GM19467 (cell line): ENCODE measurements around the gene CISD1.

Experiments used
- ATAC-seq: cut with Tn5 transposase; IDR thresholded peaks from one replicate; pipeline ENCODE4 v1.9.1; 2021; ENCODE audit warnings: mild to moderate bottlenecking, moderate library complexity; ENCODE audit not compliant: unreplicated experiment

Gene CISD1

DNA sequence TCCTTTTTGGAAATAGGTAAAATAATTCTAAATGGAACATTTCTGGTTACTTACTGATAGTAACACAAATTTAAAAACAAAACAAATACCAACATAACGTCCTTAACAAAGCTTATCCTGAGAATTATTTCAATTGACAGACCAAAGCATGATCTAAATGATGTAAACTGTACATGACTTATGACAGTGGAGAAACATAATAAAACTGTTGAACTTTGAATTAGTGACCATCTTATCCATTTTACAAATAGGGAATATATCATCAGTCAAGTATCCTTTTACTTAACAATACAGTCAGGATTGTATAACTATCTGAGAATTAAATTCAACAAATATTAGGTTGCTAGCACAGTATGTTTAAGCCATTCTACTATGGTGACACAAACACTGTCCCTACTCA is 3.7 kb upstream of the CISD1 start:
- no peak for ATAC-seq

DNA sequence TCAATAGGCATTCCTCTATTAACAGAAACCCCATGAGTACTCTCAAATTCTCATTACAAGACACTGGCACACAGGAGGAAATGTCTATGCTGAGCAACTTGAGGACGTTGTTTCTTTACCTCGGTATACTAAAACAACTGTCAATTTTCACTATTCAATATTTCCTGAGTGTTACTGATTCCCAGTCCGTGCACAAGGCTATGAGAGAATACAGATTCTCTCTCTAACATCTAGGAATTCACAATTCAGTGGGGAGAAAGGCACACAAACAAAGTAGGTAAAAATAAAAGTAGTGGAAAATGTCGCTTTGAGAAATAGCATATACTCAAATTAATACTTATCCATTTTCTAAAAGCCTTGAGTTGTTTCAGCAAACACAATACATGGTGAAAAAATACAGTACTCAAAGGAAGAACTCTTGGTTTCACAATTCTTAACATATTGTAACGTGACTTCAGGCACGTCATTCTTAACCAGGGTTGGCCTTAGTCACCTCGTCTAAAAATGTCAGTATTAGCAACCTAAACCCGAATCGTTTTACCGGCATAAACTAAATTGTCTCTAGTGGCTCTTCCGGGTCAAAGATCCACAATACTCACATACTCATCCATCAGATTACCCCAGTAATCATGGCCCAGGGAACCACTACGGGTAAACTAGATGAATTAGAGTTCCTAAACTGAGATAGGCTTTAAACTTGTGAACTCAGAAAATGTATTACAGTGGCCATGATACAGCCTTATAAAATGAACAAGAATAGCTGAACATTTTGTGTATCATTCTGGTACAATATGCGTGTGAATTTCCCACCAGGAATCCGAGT is 2.7 kb upstream of the CISD1 start:
- no peak for ATAC-seq

DNA sequence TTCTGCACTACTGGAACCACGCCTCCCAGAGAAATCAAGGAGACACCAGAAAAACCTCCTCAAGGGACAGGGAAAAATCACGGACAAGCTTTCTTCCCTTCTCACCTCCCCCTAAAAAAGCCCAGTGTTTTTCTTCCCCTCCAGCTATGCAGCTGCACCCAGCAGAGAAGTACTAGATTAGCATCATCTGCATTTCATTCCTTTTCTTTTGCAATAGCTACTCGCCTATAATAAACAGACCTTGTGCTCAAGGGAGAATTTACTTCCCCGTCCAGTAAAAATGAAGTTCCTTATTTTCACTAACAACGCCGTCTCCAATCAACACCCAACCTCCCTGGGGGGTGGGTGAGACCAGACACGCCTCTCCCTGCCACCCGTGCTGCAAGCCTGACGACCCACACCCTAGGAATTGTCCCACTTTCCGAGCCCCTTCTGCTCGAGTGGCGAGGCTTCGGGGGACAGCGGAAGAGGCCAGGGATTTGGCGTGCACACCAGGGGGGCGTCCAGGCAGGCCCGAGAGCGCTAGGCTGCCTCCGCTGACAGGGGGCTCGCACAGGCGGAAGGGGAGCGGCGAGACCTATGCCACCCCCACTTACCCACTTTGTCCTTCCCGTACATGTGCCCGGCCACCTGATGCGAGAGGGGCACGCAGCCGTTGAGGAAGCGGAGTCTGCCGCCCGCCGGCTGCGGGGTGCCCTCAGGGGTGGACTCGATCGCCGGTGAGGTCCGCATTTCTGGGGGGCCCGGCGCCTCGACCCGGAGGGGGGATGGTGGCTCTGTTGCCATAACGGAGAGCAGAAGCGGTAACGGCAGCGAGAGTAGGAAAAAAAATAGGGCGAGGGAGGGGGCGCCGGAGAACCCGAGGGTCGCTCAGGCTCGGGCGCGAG is 1.9 kb upstream of the CISD1 start:
- ATAC-seq = no peak

DNA sequence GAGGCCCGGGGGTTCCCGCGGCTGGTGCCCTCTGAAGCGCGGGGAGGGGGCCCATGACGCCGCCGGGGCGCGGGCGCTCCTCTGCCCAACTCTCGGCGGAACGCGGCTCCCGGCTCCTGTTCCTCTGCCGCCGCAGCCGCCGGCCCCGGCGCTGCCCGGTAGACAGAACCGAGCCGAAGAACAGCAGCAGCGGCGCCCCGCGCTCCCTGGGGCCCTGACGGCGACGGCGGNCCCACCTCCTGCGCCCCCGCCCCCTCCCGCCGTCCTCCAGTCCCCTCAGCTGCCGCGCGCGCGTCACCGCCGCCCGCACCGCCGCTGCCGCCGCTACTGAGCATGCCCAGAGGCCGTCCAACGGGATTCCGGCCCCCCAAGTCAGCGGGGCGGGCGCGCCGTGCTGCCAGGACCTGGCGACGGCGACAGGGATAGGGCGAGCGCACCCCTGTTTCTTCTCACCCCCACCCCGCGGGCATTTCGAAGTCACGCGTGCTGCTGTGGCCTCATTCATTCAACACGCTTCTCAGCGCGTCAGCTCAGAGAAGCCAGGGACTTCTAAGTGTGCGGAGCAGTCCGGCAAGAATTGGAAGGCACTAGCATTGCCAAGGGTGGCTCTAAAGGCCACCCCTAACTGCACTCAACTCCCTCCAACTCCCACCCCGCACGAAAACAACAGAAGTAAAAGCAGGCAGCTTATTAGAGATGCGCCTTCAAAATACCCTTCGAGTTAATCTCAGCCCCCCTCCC is 1.1 kb upstream of the CISD1 start, which contains the start of gene IPMK:
IPMK (minus strand) TSS at position 182 of the 741 bp plus-strand sequence. CDS start 283 bp downstream, outside the sequence.
- peak; percentile 58 for ATAC-seq

DNA sequence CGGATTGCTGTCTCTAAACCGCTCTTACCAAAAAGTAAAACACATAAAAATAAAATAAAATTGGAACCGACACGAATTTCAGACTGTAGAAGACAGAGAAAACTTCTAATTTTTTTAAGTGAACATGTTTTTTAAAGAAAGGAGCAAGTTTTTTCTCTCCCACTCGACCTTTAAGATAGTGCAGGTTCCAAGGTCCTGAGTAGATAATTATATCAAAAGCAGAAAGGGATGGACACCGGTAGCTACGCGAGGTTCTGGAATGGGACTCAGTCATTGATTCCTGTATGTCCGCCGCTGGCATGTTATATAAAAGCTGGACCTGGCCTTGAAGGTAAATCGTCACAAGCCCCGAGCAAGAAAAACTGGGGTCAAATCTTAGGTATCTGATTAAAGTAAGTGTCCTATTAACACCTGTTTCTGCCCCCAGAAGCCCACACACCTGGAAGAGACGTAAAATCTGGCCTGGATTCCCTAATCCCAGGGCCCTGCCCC is 462 bp upstream of the CISD1 start:
- ATAC-seq = peak; percentile 0

DNA sequence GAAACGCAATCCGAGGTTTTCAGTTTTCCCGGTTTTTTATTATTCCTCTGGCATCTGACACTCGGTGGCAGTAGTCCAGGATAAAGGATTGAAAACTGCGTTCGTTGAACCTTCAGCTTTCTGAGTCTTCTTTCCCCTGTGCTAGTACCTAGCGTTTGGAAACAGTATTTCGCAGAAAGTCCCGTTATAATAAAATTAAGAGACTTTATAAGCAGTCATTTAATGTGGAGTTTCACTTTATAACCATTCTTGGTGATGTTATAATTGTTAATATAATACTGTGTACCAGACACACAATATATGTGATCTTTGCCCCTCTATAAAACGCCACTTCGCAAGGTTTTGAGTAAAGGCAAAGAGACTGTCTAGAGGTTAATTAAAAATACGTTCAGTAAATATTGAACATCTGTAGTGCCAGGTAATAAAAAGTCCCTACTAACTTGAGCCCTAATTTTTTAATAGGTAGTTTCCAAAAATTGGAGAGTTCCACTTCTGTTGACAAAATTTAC is 874 bp downstream of the CISD1 start:
- no peak for ATAC-seq

DNA sequence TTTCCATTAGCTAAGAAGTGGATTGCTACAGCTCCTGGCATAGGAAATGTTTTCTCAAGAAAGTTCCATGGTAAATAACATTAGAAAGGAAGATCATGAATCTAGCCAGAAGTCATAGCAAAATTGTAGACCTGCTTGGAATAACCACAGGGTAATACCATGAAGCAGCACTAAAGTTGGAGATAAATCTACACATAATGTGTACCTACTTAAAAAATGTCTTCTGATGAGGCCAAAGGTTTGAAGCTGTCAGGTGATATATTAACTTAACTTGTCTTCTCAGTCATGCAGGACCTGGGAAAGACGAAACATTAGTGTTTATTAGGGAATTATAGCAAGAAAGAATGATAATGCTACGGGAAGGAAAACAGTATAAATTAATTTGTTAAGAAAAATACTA is 6.3 kb downstream of the CISD1 start:
- no peak for ATAC-seq

DNA sequence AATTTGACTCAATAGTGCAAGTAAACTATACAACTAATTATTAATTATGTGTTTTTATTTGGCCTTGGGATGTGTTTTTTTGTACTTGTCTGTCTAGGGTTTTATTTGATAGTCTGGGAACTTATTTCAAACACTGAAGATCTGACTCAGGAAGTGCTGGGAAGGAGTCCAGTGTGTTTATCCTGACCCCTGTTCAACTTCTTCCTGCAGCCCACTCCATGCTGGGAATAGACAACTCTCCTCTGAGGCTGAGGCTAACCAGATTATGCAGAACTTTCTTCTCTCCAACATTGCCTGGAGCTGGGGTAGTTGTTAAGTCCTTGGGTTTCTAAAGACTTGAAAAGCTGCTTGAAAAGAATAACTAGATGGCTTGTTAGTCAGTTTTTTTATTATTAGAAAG is 6.9 kb downstream of the CISD1 start:
- no peak for ATAC-seq

DNA sequence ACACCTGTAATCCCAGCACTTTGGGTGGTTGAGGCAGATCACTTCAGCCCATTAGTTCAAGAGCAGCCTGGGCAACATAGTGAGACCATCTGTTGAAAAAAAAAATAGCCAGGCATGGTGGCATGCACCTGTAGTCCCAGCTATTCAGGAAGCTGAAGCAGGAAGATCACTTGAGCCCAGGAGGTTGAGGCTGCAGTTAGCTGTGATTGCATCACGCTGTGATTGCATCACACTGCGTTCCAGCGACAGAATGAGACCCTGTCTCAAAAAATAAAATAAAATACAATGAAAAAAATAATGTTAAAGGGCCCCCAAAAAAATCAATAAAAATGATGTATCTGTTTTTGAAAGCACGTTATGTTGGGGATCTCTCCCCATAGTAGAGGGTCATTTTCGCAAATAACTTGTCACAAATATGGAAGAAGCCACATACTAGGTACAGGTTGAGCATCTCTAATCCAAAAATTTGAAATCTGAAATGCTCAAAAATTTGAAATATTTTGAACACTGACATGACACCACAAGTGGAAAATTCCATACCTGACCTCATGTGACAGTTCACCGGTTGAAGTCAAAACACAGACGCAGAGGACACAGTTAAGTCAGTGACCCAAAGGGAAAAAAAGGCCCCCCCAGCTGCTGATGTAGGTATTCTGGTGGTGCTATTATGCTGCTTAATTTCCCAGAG is 9.5 kb downstream of the CISD1 start:
- ATAC-seq = no peak

DNA sequence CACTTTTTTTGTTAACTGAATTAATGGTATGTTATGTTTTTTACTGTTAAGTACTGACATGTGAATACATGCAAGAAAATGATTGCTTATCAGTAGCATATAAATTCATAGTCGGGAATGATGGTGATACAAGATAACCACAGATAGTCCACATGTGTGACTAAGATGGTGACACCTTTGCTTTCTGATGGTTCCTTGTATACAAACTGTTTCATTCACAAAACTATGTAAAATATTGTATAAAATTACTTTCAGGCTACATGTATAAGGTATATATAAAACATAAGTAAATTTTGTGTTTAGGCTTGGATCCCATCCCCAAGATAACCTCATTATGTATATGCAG is 10.0 kb downstream of the CISD1 start:
- ATAC-seq = no peak

DNA sequence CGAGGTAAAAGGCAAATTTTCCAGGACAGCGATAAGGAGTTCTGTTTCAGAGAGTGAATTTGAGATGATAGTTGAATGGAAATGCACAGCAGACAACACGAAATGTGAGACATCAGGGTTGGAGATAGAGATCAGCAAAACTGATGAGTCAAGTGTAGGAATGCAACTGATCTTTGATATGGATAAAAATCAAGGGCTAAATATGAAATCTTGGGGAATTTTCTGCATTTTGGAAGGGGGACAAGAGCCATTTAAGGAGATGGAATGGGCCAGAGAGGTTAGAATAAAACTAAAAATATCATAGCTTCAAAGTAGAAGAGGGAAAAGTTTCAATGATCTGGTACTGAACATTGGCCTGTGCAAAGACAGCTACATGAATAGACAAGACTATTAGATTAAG is 11.5 kb downstream of the CISD1 start:
- ATAC-seq = no peak

DNA sequence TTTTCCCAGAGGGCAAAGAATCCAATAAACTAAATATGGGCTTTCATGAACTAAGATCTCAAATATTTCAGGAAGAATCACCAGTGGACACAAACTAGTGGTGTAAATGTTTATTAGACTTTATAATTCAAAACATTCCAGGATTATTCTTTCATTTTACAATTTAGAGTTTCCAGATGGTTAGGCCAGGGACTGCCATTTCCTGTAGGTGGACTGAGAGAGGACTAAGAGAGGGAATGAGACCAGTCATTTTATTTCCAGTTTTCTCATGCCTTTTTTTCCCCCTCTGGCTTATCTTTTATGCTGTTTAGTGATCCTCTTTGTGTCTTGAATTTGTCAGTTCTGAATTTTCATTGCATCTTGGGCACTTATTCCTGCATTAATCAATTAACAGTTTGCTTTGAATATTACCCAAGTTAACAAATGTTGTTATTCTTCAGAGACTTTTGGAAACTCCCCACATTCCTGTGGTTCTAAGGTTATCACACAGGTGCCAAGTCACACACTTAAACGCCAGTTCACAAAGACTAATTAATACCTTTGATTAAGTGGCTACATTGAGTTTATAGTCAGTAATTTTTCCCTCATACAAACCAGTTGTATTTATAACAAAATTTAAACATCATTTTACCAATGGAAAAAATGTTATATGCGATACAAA is 12.3 kb downstream of the CISD1 start:
- ATAC-seq = no peak

DNA sequence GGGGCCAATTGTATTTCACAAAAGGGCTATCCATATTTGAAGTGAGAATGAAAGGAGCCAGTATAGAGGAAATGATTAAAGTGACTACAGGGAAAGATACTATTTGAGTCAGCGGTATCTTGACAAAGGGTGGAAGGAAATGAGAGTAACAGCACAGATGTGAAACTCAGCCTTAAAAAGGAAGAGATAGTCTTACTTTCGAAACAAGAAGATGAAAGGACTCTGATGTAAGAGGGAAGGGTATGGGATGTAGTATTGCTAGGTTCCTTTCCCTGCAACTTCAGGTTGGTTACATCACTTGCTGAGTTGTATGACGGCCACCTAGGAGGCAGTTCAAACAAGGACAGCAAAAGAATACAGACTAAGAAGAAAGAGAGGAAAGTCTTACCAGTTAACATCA is 13.7 kb downstream of the CISD1 start:
- ATAC-seq = peak; percentile 96

DNA sequence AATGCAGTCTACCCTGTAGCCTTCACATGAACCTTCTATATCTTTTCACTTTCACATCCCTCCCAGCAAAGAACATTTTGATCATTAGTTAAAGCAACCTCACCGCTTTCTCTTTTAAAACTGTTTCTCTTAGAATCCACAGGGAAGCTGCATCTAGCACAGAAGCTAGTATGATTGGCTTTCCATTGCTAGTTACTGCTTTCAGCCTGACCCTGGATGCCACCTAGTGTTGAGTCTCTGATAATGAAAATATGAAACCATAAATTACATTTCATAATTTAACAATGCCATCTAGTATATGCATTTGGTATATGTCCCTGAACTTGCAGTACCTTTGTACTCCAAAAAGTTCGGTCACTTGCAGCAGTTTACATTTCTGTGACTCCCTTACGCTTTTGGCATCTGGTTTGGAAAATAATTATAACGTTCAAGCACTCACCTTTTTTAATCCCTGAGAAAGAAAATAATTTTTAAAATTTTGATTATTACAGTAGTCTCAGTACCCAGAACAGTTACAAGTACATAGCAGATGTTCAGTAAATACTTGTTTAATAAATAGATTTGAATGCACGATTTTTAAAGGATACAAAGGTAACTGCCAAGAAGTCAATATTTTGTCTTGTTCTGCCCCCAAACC is 22.7 kb downstream of the CISD1 start:
- ATAC-seq = peak; percentile 70

DNA sequence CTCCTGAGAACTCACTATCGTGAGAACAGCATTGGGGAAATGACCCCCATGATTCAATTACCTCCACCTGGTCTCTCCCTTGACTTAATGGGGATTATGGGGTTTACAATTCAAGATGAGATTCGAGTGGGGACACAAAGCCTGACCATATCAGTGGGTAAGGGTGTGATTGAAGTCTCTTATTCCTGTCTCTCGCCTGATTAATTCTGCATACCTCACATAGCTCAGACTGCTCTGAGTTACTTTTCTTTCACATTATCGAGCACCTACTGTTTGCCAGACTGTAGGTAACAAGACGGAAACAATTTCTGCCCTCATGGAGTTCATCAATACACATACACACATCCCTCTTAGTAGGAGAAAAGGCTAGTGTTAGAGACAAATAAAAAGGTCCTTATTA is 25.0 kb downstream of the CISD1 start:
- ATAC-seq = no peak

DNA sequence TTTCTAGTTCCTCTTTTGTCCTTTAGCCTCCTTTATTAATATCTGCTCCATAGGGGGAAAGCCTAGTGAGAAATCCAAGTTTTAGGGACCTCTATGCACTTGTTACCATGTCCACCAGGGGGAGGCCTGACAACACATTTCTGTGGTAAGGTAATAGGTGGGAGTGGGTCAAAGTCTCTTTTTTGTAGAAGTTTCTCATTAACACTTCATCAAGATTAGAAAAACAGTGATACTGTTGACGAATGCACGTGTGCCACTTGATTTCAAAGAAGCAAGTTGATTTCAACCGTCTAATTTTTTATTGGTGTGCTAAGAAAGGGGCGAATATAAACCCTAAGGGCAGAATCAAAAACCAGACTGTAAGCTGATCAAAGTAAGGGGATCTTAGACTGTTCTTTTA is 30.6 kb downstream of the CISD1 start:
- peak; percentile 88 for ATAC-seq

DNA sequence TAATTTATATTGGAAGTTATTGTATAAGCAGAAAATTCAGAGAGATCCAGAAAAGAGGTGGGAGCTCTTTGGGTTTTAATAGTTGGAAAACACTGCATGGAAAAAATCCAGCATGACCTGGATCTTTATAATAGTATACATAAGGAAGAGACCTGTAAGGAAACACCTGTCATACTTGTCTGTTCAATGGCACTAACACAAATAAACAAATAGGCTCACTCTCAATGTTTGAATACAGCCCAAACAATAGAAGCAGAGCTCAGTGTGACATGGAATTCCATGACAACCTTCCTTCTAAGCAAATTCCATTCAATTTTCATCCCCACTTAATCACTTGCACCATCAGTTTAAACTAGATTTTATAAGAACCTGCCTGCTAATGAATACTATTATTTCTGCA is 31.7 kb downstream of the CISD1 start:
- ATAC-seq = no peak

DNA sequence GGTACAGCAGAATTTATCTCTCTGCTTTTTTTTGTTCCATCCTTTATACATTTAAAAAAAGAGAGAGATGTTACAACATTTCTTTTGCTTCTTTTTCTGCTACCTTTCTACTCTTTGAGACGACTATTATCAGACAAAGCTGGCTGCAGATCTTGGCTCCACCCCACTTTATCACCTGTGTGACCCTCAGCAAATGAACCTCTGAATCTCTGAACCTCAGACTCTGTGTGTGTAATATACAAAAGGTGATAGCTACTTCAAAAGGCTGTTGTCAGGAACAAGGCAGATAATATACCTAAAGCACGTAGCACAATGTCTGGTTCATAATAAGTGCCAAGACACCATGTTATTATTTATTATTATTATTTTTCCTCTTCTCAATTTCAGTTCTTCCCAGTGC is 33.3 kb downstream of the CISD1 start:
- ATAC-seq = no peak

DNA sequence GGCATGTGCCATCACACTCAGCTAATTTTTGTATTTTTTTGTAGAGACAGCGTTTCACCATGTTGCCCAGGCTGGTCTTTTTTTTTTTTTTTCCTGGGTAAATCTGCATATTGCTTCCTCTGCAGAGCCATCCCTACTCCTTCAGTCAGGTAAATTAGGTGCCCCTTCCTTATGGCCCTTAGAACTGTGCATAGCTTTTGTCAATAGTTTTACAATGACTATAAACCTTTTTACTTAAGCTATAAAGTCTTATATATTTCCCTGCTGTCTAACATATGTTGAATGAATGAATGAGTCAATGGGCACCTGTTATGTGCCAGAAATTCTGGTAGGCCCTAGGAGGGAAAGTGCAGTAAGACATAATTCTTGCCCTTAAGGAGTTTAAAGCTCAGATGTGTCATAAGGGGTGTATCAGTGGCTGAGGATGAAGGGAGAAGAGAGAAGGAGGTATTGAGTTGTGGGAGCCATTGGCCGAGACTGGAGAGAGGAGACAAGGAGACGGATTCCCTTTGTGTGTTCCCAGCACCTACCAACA is 35.2 kb downstream of the CISD1 start:
- no peak for ATAC-seq
